NCI-H524 (cell line): ENCODE results near the gene ATRX.
"Not testable (repeated sequence)": the region's sequence is repeated elsewhere in the genome, so short reads cannot be mapped to it uniquely, and the experiment has no call there.

Experiments
- DNase-seq, 2 experiments: peaks; one replicate each; lab custom pipeline; 2025; lab: John Stamatoyannopoulos, UW

Gene ATRX

GRCh38 chrX:77731821-77732419, 54.1 kb downstream of the ATRX start:
- no peak for DNase-seq

- not testable (repeated sequence) for DNase-seq
These were observed 59.9 kb downstream of the ATRX start for GRCh38 chrX:77726095-77726494.

GRCh38 chrX:77723681-77724080, 62.3 kb downstream of the ATRX start:
- no peak for DNase-seq

- DNase-seq, result no peak
These were observed 66.6 kb downstream of the ATRX start for GRCh38 chrX:77719388-77719787.

GRCh38 chrX:77704881-77705280, 81.1 kb downstream of the ATRX start:
- DNase-seq, result no peak

GRCh38 chrX:77698242-77698641, 87.8 kb downstream of the ATRX start:
- no peak for DNase-seq

- no peak for DNase-seq
These were observed 91.5 kb downstream of the ATRX start for GRCh38 chrX:77694491-77694890.

- no peak for DNase-seq
These were observed 92.4 kb downstream of the ATRX start for GRCh38 chrX:77693594-77693993.

GRCh38 chrX:77691916-77692315, 94.1 kb downstream of the ATRX start:
- no peak for DNase-seq

- no peak for DNase-seq
These were observed 96.6 kb downstream of the ATRX start for GRCh38 chrX:77689376-77689775.

- DNase-seq, result not testable (repeated sequence)
These were observed 100.3 kb downstream of the ATRX start for GRCh38 chrX:77685683-77686082.

- DNase-seq, result no peak
These were observed 106.9 kb downstream of the ATRX start for GRCh38 chrX:77679144-77679543.

- no peak for DNase-seq
These were observed 110.0 kb downstream of the ATRX start for GRCh38 chrX:77675986-77676385.

GRCh38 chrX:77668391-77669237, 117.4 kb downstream of the ATRX start:
- DNase-seq, result no peak

GRCh38 chrX:77658886-77659285, 127.1 kb downstream of the ATRX start:
- no peak for DNase-seq

- no peak for DNase-seq
These were observed 133.9 kb downstream of the ATRX start for GRCh38 chrX:77652095-77652494.

GRCh38 chrX:77640702-77641101, 145.3 kb downstream of the ATRX start:
- DNase-seq, result no peak

GRCh38 chrX:77639820-77640219, 146.2 kb downstream of the ATRX start:
- no peak for DNase-seq

- DNase-seq, result no peak
These were observed 147.6 kb downstream of the ATRX start for GRCh38 chrX:77638397-77638796.

GRCh38 chrX:77635373-77635772, 150.6 kb downstream of the ATRX start:
- DNase-seq, result no peak

- no peak for DNase-seq
These were observed 157.6 kb downstream of the ATRX start for GRCh38 chrX:77628294-77629025.

- DNase-seq, result no peak
These were observed 163.3 kb downstream of the ATRX start for GRCh38 chrX:77622672-77623071.

GRCh38 chrX:77622233-77622632, 163.8 kb downstream of the ATRX start:
- DNase-seq, result no peak
